Limb (tissue), 2 donors: ENCODE data around the gene L3MBTL1.
"Not testable (repeated sequence)": the region's sequence is repeated elsewhere in the genome, so short reads cannot be mapped to it uniquely, and the experiment has no call there.

Source experiments
- DNase-seq, 2 donors: peaks; one replicate each; pipeline ENCODE4 v3.0.0-alpha.2; 2016; ENCODE audit errors: extremely low spot score in 2 of 2

Gene L3MBTL1

GRCh38 chr20:43586641-43587040, 79.1 kb downstream of the L3MBTL1 start:
- DNase-seq = no peak

DNA sequence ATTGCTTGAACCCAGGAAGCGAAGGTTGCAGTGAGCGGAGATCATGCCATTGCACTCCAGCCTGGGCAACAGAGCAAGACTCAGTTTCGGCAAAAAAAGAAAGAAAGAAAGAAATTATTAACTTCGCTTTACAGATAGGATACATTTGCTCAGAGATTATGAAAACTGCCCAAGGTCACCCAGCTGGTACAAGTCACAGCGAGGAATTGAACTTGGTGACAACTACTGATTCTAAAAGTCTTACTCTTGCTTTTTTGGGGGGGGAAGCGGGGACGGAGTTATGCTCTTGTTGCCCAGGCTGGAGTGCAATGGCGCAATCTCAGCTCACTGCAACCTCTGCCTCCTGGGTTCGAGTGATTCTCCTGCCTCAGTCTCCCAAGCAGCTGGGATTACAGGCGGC, 81.0 kb downstream of the L3MBTL1 start:
- not testable (repeated sequence) for DNase-seq

- DNase-seq = no peak
Observed at GRCh38 chr20:43590036-43590391, 82.5 kb downstream of the L3MBTL1 start.

DNA sequence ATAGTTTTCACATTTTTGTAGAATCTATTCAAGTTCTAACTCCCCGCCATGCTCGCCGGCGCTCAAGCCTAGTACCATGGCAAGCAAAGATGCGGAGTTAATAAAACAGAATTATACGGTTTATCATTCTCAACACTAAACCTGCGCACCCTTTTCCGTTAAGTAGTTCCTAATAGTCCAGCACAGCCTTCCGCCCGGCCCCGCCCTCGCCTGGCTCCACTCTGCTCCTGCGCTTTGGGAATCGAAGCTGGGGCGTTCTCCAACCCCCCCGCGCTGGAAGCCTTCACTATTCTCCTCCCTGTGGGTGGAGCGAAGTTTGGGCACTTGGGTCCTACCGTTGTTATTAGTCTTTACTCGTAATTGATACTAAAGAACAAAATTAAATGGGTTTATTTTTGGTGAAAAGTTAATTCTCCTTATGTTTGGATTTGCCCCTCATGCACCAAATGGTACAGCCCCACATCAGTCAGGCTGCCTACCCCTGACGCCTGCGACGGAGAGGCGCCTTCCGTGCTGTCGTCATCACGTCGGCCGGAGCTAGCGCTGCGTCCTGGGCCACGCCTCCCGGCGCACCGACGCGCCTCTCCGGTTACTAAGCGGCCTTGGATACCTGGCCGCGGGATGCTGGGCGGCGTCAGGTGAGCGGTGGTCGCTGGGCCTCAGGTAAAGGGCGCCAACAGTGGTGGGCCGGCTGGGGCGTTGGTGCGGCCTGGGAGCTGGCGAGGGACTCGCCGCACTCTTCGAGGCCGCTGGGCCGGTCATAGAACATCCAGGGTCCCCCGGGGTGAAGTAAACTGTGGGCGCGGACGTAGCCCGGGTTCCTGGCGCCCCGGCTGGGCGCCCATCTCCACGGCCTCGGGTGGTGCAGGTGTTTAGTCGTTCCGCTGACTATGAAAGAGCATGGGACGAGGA, 83.2 kb downstream of the L3MBTL1 start, which contains the start of gene IFT52:
Gene IFT52, plus strand, starts transcription at position 546 of the 912 bp plus-strand sequence. CDS start 3,762 bp downstream, outside the sequence.
- peak; percentile 94 to 95 for DNase-seq
